Fibroblast of peridontal ligament (primary cell): Measurements from ENCODE around the gene ANGEL2.
"Not testable (repeated sequence)": the region's sequence is repeated elsewhere in the genome, so short reads cannot be mapped to it uniquely, and the experiment has no call there.

ENCODE experiments used
- DNase-seq: peaks from one replicate; pipeline ENCODE4 v3.0.0-alpha.2; 2010; ENCODE audit errors: extremely low read depth

ANGEL2 gene

DNA sequence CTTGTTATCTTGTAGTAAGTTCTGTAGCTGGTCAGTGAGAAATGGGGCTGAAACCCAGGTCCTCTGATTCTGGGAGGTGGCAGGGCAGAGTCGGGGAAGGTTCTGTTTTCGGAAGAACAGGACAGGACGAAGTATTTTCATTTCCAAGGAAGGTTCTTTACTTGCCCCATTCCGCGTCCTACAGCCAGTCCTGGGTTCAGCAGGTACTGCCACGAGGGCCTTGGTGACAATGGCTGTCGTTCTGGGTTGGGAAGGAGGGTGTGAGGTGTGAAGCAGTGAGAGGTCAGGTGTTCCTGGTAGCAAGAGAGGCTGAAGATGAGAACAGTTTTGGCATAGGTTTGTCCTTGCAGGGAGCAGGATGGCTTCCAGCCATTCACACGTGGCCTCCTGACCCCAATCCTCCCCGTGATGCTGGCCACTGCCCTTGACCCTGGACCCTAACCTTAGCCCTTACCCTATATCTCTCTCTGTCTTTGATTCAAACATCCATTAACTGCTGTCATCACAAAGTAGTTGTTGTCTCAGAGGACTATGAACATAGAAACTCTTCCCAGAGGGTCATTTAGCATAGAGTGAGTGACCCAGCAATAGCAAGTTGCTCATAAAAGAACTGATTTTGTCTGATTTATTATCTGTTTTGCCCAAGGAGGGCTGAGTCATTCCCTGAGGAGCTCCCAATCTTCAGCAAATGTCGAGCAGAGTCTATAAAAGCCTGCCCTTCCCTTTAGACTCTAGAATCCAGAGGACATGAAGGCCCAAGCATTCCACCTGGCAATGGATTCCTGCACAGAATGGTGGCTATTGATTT lies 40.4 kb downstream of the ANGEL2 start:
- no peak for DNase-seq

DNA sequence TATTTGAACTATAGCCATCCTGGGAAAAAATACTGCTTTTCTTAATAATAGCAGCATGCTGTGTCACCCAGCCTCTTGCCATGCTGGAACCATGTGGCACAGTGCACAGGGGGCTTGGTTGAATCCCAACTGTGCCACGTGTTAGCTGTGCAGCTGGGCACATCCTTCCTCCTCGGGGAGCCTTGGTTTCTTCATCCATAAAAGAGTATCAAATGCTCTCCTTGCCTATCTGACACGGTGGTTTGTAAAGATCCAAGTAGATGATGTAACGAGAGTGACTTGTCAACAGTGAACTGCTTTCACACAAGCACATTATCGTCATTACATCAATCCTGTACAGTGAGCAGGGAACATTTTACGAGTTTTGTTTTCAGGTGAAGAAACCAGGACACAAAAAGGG lies 41.0 kb downstream of the ANGEL2 start:
- DNase-seq: no peak

DNA sequence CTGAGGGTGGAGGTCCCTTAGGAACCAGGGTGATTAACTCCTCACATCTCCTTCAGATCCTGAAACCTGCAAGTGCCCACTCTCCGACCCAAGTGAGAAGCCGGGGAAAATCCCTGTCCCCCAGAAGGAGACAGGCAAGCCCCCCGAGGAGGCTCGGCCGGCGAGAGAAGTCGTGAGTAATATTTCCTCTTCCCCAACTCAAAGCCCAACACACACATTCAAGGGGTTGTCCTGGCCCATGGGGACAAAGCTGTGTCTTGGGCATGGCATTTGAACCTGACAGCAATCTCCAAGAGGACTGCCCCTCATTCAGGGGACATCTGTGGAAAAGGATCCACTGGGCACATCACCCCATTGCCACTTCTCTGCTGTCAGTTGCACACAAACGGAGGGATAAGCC lies 41.8 kb downstream of the ANGEL2 start:
- DNase-seq: no peak

DNA sequence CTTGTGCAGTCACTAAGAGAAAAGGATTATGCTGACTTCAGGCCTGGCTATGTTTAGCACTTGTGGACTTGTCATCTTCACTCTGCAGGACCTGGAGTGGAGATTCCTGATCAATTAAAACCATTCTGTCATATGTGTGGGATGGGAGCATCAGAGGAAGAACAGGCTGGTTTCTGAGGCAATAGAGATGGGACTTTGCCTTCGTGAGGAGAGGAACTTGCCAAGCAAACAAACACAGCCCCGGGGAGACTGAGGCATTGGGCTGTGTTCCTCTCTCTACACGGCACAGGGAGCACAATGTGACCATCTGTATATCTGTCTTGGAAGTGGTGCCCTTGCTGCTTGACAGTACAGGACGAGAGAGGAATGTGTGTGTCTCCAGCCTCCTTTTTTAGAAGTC lies 42.2 kb downstream of the ANGEL2 start:
- DNase-seq: no peak

DNA sequence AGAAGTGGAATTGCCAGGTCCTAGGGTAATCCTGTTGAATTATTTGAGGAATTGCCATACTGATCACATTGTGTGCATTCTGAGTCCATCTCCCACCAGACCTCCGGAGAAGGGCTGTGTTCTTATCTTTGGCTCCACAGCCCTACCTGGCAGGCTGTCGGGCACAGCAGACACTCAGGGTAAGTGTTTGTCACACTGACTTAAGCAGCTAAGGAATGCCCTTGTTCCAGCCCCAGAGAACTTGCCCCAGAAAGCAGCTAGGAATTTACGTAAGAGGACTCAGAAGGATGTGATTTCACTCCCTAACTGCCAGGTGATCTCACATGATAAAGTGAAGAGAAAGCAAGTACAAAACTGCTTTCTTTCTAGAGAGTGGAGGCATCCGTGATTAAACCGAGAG lies 44.4 kb downstream of the ANGEL2 start:
- DNase-seq: no peak

DNA sequence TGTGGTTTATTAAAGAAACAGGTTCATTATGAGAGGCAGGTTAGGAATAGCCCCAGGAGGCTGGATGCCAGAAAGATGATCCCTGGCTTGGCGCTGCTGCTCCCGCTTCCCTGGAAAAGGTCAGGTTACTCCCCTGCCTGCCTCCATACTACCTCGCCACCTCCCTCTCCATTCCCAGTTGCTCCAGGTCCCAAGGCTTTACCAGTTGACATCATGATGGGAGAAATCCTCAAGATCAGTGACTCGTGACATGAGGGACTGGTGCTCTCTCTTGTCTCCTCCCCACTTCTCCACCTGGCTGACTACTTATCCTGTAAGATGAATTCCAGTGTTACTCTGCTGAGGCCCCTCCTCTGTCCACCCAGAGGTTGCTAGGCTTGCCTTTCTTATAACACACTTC lies 45.6 kb downstream of the ANGEL2 start:
- DNase-seq: no peak

DNA sequence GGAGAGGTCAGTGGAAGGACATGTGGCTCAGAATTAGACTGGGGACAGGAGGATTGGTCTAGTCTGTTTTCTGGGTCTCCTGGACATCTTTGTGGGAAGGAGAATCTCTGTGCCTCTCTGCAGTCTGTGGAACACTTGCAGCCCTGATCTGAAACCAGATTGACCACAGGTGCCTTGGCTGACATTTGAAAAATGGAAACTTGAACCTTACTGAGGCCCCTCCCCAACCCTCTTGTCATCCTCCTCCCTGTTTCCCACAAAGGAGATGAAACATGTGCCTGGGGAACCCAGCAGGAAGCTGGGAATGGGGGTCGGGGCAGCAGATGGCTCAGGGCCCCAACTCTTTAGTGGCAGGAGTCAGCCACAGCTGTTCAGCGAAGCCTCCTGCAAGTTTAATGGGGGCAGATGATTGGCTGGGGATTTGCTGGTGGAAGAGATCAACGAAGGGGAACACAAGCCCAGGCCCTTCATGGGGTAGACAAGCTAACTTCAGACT lies 47.3 kb downstream of the ANGEL2 start:
- DNase-seq: no peak

DNA sequence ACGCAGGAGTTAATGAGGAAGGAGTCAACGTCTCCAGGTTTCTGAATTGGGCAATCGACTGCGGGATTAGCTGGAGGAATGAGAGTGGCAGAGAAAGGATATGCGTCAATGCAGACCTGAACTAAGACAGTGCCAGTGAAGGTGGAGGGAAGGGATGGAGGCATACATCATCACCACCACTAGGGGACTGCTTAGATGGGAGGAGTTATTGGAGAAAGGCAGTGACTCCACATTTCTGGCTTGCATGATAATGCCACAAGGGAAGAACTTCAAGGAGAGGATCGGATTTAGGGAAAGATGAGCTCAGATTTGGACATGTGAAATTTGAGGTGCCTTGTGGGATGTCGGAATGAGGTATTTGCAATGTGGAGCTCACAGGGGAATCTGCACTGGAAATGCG lies 47.9 kb downstream of the ANGEL2 start:
- DNase-seq: peak; percentile 52

DNA sequence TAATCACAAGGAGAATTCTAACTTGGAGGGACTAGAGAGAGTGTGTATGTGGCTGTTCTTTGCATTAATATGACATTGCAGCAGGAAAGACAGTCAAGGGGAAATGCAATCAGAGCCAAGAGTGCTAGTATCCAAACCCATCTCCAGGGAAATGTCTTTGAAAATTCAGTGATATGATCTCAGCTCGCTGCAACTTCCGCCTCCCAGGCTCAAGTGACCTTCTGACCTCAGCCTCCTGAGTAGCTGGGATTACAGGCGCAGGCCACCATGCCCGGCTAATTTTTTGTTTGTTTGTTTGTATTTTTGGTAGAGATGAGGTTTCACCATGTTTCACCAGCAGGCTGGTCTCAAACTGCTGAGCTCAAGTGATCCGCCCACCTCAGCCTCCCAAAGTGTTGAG lies 49.1 kb downstream of the ANGEL2 start:
- no peak for DNase-seq

GRCh38 chr1:212964993-212965392 lies 50.7 kb downstream of the ANGEL2 start:
- DNase-seq: not testable (repeated sequence)

- DNase-seq: no peak
Observed at GRCh38 chr1:212964102-212964501, 51.6 kb downstream of the ANGEL2 start.

GRCh38 chr1:212962509-212962908 lies 53.2 kb downstream of the ANGEL2 start:
- DNase-seq: no peak

- DNase-seq: no peak
Observed at GRCh38 chr1:212960932-212961331, 54.7 kb downstream of the ANGEL2 start.

DNA sequence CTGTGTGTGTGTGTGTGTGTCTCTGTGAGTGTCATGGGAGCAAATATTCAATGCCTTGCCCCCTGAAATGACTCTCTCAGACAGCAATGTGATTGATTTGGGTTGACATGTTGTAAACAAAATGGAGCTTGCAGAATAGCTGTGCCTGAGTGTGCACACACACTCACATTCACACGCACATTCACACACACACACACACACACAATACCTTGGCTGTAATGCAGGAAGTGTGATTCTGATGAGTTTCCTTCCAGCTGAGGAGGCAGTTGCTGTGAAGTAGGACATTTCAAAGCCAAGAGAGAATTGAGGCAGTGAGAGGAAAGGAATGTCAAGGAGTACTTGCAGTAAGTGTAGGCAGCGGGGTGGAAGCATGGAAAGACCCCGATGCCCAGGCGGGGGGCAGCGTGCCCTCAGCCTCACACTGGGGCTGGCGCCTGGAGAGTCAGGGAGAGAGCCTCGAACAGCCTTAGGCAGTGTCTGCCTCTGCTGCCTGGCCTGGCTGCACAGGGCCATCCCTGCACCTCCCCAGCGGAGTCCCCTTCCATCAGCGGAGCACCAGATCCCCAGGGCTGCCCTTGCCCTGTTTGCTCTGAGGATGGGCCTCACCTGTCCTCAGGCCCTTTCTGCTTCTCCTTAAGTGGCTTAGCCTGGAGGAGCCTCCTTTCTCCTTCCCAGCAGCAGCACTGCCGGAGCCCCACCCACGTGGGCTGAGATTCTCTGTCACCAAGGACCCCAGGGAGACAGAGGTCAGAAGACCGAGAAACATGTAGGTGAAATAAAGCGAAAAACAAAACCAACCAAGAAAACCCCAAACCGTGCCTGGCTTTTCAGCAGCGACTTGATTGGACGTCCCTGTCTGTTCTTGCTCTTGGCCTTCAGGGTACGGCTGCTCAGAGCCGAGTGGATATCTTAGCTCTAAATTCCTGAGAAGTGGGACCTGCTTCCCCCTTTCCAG lies 56.1 kb downstream of the ANGEL2 start:
- no peak for DNase-seq

GRCh38 chr1:212958175-212958574 lies 57.5 kb downstream of the ANGEL2 start:
- DNase-seq: no peak

- DNase-seq: no peak
Observed at GRCh38 chr1:212957546-212957945, 58.1 kb downstream of the ANGEL2 start.

DNA sequence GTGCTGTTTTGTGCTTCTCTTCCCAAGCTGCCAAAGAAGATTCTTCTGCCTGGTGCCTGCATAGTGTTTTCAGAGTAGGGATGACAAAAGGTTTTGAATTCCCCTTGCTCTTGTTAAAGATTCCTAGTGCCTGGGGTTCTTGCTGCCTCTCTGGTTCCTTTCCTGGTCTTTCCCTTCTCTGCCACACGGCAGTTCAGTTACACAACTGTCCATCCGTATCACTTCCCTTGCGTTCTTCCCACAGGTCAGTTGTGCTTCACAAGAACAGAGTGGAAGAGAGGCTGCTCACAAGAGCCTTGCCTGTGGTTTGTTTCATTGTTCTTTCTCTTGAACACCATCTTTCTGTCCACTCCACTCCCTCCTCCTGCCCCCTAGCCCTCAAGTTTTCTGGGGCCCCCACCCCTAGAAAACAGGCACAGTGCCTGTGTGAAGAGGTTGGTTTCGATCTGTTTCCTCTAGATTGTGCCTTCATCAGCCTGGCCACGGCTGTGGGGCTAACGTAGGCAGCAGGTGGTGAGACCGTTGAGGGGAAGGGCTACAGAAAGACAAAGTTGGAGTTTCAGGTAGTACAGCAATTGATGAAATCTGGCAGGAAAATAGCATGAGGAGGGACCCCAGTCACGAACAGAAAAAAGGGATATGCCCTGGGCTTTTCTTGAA lies 59.6 kb downstream of the ANGEL2 start:
- no peak for DNase-seq

GRCh38 chr1:212955098-212955497 lies 60.6 kb downstream of the ANGEL2 start:
- no peak for DNase-seq

GRCh38 chr1:212954514-212954913 lies 61.2 kb downstream of the ANGEL2 start:
- no peak for DNase-seq

DNA sequence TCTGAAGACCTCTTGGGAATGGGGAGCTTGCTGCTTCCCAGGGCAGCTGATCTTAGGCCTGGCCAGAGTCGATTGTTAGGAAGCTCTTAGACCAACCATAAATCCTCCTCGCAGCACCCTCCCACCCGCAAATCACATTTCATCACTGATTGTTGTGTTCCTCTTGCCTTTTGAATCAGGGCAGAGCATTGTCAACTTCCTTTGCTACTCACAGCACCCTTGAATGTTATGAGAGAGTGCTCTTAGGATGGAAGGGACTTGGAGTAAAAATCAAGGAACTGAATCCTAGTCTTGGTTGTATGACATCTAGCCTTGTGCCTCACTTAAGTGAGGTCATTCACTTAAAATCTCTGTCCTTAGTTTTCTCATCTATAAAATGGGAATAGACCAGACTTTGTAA lies 62.3 kb downstream of the ANGEL2 start:
- DNase-seq: no peak

- no peak for DNase-seq
Observed at GRCh38 chr1:212952641-212952976, 63.1 kb downstream of the ANGEL2 start.

GRCh38 chr1:212951947-212952640 lies 63.6 kb downstream of the ANGEL2 start:
- peak; percentile 2 for DNase-seq
